ENCODE results near the gene CD99L2.

DNA sequence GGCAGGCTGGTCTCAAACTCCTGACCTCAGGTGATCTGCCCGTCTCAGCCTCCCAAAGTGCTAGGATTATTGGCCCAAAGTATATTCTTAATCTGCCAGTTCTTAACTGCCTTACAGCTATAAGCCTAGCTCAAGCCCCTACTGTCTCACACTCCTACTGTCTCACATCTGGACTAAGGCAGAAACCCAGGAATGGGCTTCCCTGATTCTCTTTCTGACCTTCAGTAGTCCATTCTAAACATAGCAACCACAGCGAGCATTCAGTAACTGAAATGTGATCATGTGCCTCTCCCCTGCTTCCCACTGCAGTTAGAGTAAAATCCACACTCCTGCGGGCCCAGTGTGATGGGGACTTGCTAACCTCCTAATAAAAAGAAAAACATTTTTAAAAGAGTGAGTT is 146.3 kb downstream of the CD99L2 start:
- no peak for TF ChIP-seq CTCF (IDR thresholded peaks at IDR 0.05; ENCODE audit: low read depth, low read length, poor library complexity, severe bottlenecking)
- TF ChIP-seq EZH2phosphoT487 (IDR thresholded peaks at IDR 0.05; ENCODE audit: borderline replicate concordance, low read length), result no peak
